WTC11 (cell line): Measurements from ENCODE around the gene COL2A1. TPM values are rescaled to one million over a fixed set of nuclear protein-coding genes. Genes with fewer than 3 reads are reported as not detected.

Experiments
- ATAC-seq: fragments of 200-7000 bp; cut with Tn5 transposase; 2 replicates; pipeline ENCODE4 v1.10.0; 2021; ENCODE audit warnings: mild to moderate bottlenecking, moderate library complexity
- CTCF ChIA-PET: fragments of 300-600 bp; sonication (Branson Sonifier 250); formaldehyde crosslinking; loops from one replicate; lab custom pipeline; 2021; ENCODE audit warnings: antibody characterized with exemption; lab: Charles Lee
- POLR2A ChIA-PET: fragments of 350-600 bp; sonication (Branson Sonifier 250); formaldehyde crosslinking; loops from one replicate; lab custom pipeline; 2021; ENCODE audit warnings: antibody characterized with exemption; lab: Charles Lee
- DNase-seq: peaks from one replicate; pipeline ENCODE4 v3.0.0; 2021; ENCODE audit warnings: low spot score
- H3K27ac Mint-ChIP-seq: 2 replicates; pipeline ENCODE4 v1.8.0; 2021; ENCODE audit warnings: mixed read lengths
- H3K27me3 Mint-ChIP-seq: 2 replicates; pipeline ENCODE4 v1.8.0; 2021; ENCODE audit warnings: low read depth, mild to moderate bottlenecking, moderate library complexity, mixed read lengths
- H3K36me3 Mint-ChIP-seq: 2 replicates; pipeline ENCODE4 v1.8.0; 2021; ENCODE audit warnings: mixed read lengths
- H3K4me1 Mint-ChIP-seq: 2 replicates; pipeline ENCODE4 v1.8.0; 2022; ENCODE audit warnings: mixed read lengths
- H3K4me3 Mint-ChIP-seq: 2 replicates; pipeline ENCODE4 v1.8.0; 2021; ENCODE audit warnings: mild to moderate bottlenecking, moderate library complexity, mixed read lengths
- H3K9me3 Mint-ChIP-seq: 2 replicates; pipeline ENCODE4 v1.8.0; 2021; ENCODE audit warnings: mixed read lengths
- ATF1 ChIP-seq: sonication (generic); formaldehyde crosslinking; IDR thresholded peaks from 2 replicates; pipeline ENCODE4 v1.8.1; 2023; ENCODE audit warnings: mild to moderate bottlenecking, moderate library complexity, missing genetic modification reagents
- CREM ChIP-seq: sonication (generic); formaldehyde crosslinking; IDR thresholded peaks from 2 replicates; pipeline ENCODE4 v1.8.1; 2022; ENCODE audit warnings: mild to moderate bottlenecking, missing genetic modification reagents, moderate library complexity
- ELF4 ChIP-seq: sonication (generic); formaldehyde crosslinking; IDR thresholded peaks from 2 replicates; pipeline ENCODE4 v1.8.1; 2022; ENCODE audit warnings: low read depth, mild to moderate bottlenecking, moderate library complexity, missing genetic modification reagents
- FOXJ3 ChIP-seq: sonication (generic); formaldehyde crosslinking; IDR thresholded peaks from 2 replicates; pipeline ENCODE4 v1.9.0; 2021; ENCODE audit warnings: missing genetic modification reagents, mild to moderate bottlenecking, borderline replicate concordance
- IRF2 ChIP-seq: sonication (generic); formaldehyde crosslinking; IDR thresholded peaks from 2 replicates; pipeline ENCODE4 v1.8.0; 2022; ENCODE audit warnings: low read depth, missing genetic modification reagents, borderline replicate concordance
- KAT7 ChIP-seq: sonication (generic); formaldehyde crosslinking; IDR thresholded peaks from 2 replicates; pipeline ENCODE4 v1.8.1; 2023; ENCODE audit warnings: missing genetic modification reagents, mild to moderate bottlenecking, borderline replicate concordance
- NFYB ChIP-seq: sonication (generic); formaldehyde crosslinking; conservative IDR thresholded peaks from 2 replicates; pipeline ENCODE4 v1.8.0; 2022; ENCODE audit warnings: low read depth, missing genetic modification reagents
- RORB ChIP-seq: fragments of 250-450 bp; sonication (Bioruptor Pico); IDR thresholded peaks from 2 replicates; pipeline ENCODE4 v1.9.0; 2021; ENCODE audit warnings: mild to moderate bottlenecking
- TEAD1 ChIP-seq: sonication (generic); formaldehyde crosslinking; IDR thresholded peaks from 2 replicates; pipeline ENCODE4 v1.8.0; 2022; ENCODE audit warnings: mild to moderate bottlenecking, missing genetic modification reagents
- ZBTB21 ChIP-seq: sonication (generic); formaldehyde crosslinking; IDR thresholded peaks from 2 replicates; pipeline ENCODE4 v1.8.1; 2023; ENCODE audit warnings: mild to moderate bottlenecking, missing genetic modification reagents, borderline replicate concordance
- ZNF138 ChIP-seq: sonication (generic); formaldehyde crosslinking; conservative IDR thresholded peaks from 2 replicates; pipeline ENCODE4 v1.8.1; 2022; ENCODE audit warnings: mild to moderate bottlenecking, moderate library complexity, missing genetic modification reagents
- ZNF232 ChIP-seq: sonication (generic); formaldehyde crosslinking; IDR thresholded peaks from 2 replicates; pipeline ENCODE4 v1.8.0; 2022; ENCODE audit warnings: mild to moderate bottlenecking, missing genetic modification reagents
- ZNF396 ChIP-seq: fragments of 250-450 bp; sonication (Bioruptor Pico); IDR thresholded peaks from 2 replicates; pipeline ENCODE4 v1.8.0; 2021; ENCODE audit warnings: mild to moderate bottlenecking, moderate library complexity, borderline replicate concordance
- total RNA-seq: library from RNA; stranded (reverse); gene quantifications from 3 replicates; pipeline ENCODE4 v1.2.3, GENCODE V29; 2021
- TF ChIP-seq, protein P1 (sequence below): sonication (generic); formaldehyde crosslinking; IDR thresholded peaks from 2 replicates; pipeline ENCODE4 v1.8.1; 2022; ENCODE audit warnings: missing genetic modification reagents, borderline replicate concordance
- TF ChIP-seq, protein P2 (sequence below): fragments of 250-450 bp; sonication (Bioruptor Pico); IDR thresholded peaks from 2 replicates; pipeline ENCODE4 v1.9.0; 2021; ENCODE audit warnings: mild to moderate bottlenecking
- TF ChIP-seq, protein P3 (sequence below): sonication (generic); formaldehyde crosslinking; conservative IDR thresholded peaks from 2 replicates; pipeline ENCODE4 v1.8.1; 2023; ENCODE audit warnings: mild to moderate bottlenecking, low read depth, missing genetic modification reagents, moderate library complexity
- TF ChIP-seq, protein P4 (sequence below): sonication (generic); formaldehyde crosslinking; IDR thresholded peaks from 2 replicates; pipeline ENCODE4 v1.8.0; 2022; ENCODE audit warnings: mild to moderate bottlenecking, missing genetic modification reagents
- TF ChIP-seq, protein P5 (sequence below): sonication (generic); formaldehyde crosslinking; IDR thresholded peaks from 2 replicates; pipeline ENCODE4 v1.8.0; 2022; ENCODE audit warnings: mild to moderate bottlenecking, missing genetic modification reagents
- TF ChIP-seq, protein P6 (sequence below): sonication (generic); formaldehyde crosslinking; IDR thresholded peaks from 2 replicates; pipeline ENCODE4 v1.8.1; 2023; ENCODE audit warnings: mild to moderate bottlenecking, missing genetic modification reagents, borderline replicate concordance

The COL2A1 gene
- total RNA-seq, 1 experiment from 2014 or later, result 20.9 TPM

DNA sequence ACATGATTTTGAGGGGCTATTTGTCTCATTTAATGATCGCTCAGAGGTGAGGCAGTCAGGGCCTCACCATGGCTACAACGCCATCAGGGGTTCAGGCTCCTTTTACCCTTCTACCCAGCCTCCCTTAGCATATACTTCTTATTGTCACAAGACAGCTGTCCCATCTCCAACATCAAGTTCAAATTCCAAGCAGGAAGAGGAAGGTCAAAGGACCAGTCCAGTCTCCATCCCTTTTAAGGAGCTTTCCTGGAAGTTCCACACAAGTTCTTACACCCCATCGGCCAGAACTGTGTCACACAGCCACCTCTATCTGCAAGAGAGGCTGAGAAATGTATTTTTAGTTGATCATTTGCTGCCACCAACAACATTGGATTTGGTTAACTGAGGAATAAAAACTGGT lies 49.2 kb downstream of the COL2A1 start:
- H3K4me3 Mint-ChIP-seq, result no peak overlapping the region
- TF ChIP-seq, protein P1, sequence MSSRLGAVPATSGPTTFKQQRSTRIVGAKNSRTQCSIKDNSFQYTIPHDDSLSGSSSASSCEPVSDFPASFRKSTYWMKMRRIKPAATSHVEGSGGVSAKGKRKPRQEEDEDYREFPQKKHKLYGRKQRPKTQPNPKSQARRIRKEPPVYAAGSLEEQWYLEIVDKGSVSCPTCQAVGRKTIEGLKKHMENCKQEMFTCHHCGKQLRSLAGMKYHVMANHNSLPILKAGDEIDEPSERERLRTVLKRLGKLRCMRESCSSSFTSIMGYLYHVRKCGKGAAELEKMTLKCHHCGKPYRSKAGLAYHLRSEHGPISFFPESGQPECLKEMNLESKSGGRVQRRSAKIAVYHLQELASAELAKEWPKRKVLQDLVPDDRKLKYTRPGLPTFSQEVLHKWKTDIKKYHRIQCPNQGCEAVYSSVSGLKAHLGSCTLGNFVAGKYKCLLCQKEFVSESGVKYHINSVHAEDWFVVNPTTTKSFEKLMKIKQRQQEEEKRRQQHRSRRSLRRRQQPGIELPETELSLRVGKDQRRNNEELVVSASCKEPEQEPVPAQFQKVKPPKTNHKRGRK (CRISPR knock-in tag), result no peak
- TF ChIP-seq NFYB (CRISPR knock-in tag) (no peak), RORB (CRISPR knock-in tag) (no peak), ZNF232 (CRISPR knock-in tag) (no peak), KAT7 (CRISPR knock-in tag) (no peak), ZNF138 (no peak), ZBTB21 (CRISPR knock-in tag) (no peak), ATF1 (CRISPR knock-in tag) (no peak), ELF4 (CRISPR knock-in tag) (no peak)
- TF ChIP-seq, protein P2, sequence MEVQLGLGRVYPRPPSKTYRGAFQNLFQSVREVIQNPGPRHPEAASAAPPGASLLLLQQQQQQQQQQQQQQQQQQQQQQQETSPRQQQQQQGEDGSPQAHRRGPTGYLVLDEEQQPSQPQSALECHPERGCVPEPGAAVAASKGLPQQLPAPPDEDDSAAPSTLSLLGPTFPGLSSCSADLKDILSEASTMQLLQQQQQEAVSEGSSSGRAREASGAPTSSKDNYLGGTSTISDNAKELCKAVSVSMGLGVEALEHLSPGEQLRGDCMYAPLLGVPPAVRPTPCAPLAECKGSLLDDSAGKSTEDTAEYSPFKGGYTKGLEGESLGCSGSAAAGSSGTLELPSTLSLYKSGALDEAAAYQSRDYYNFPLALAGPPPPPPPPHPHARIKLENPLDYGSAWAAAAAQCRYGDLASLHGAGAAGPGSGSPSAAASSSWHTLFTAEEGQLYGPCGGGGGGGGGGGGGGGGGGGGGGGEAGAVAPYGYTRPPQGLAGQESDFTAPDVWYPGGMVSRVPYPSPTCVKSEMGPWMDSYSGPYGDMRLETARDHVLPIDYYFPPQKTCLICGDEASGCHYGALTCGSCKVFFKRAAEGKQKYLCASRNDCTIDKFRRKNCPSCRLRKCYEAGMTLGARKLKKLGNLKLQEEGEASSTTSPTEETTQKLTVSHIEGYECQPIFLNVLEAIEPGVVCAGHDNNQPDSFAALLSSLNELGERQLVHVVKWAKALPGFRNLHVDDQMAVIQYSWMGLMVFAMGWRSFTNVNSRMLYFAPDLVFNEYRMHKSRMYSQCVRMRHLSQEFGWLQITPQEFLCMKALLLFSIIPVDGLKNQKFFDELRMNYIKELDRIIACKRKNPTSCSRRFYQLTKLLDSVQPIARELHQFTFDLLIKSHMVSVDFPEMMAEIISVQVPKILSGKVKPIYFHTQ (CRISPR knock-in tag), result no peak
- TF ChIP-seq, protein P3, sequence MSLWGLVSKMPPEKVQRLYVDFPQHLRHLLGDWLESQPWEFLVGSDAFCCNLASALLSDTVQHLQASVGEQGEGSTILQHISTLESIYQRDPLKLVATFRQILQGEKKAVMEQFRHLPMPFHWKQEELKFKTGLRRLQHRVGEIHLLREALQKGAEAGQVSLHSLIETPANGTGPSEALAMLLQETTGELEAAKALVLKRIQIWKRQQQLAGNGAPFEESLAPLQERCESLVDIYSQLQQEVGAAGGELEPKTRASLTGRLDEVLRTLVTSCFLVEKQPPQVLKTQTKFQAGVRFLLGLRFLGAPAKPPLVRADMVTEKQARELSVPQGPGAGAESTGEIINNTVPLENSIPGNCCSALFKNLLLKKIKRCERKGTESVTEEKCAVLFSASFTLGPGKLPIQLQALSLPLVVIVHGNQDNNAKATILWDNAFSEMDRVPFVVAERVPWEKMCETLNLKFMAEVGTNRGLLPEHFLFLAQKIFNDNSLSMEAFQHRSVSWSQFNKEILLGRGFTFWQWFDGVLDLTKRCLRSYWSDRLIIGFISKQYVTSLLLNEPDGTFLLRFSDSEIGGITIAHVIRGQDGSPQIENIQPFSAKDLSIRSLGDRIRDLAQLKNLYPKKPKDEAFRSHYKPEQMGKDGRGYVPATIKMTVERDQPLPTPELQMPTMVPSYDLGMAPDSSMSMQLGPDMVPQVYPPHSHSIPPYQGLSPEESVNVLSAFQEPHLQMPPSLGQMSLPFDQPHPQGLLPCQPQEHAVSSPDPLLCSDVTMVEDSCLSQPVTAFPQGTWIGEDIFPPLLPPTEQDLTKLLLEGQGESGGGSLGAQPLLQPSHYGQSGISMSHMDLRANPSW (CRISPR knock-in tag), result no peak
- TF ChIP-seq, protein P4, sequence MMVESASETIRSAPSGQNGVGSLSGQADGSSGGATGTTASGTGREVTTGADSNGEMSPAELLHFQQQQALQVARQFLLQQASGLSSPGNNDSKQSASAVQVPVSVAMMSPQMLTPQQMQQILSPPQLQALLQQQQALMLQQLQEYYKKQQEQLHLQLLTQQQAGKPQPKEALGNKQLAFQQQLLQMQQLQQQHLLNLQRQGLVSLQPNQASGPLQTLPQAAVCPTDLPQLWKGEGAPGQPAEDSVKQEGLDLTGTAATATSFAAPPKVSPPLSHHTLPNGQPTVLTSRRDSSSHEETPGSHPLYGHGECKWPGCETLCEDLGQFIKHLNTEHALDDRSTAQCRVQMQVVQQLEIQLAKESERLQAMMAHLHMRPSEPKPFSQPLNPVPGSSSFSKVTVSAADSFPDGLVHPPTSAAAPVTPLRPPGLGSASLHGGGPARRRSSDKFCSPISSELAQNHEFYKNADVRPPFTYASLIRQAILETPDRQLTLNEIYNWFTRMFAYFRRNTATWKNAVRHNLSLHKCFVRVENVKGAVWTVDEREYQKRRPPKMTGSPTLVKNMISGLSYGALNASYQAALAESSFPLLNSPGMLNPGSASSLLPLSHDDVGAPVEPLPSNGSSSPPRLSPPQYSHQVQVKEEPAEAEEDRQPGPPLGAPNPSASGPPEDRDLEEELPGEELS (CRISPR knock-in tag), result no peak
- TF ChIP-seq, all 79 proteins: peak for 0
- Mint-ChIP-seq H3K36me3 (peaks cover 34% of the 10 kb centered on the region), H3K9me3 (peaks cover 30% of the 10 kb centered on the region), H3K4me1 (peaks cover 9% of the 10 kb centered on the region), H3K27ac (no peak overlapping the region), H3K27me3 (peaks cover 24% of the 10 kb centered on the region)
- DNase-seq, result no peak
- no peak for ATAC-seq
- CTCF ChIA-PET, result interaction anchor here (0.5 to 3.4 kb wide), 4 partner anchors 8 to 50 kb away, joined by 3 to 12 read pairs (median 6); partner anchors contain the start of genes TMEM106C and VDR
- POLR2A ChIA-PET, result no interaction called here

DNA sequence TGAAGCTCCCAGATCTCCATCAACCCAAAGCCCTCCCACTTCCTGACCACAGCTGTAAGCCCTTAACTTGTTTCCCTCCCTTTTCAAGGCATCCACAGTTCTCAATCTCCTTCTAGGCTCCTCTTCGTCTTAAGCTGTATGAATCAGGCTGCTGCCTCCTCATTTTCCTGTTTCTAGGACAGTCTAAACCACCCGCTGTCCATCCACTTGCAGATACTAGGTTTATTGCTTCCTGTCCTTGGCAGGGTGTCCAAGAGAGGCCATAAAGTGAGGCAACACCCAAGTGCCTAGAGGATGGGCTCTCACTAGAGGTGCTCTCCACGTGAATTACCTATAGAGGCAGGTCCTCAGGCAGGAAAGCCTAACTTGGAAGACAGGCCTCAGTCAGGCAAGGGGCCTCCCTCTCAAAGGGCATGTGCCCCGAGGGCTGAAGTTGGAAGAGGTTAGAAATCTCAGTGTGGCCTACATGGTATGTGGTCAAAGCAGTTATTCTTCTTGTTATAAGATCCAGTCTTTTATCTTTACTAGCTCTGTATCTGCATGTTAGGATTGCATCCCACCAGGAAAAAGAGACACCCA lies 49.7 kb downstream of the COL2A1 start:
- ATAC-seq (no peak), DNase-seq (no peak)
- no peak for TF ChIP-seq IRF2 (CRISPR knock-in tag)
- no peak for TF ChIP-seq ZNF396
- TF ChIP-seq FOXJ3 (CRISPR knock-in tag), result no peak
- TF ChIP-seq, protein P5, sequence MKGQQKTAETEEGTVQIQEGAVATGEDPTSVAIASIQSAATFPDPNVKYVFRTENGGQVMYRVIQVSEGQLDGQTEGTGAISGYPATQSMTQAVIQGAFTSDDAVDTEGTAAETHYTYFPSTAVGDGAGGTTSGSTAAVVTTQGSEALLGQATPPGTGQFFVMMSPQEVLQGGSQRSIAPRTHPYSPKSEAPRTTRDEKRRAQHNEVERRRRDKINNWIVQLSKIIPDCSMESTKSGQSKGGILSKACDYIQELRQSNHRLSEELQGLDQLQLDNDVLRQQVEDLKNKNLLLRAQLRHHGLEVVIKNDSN (CRISPR knock-in tag), result no peak
- TF ChIP-seq, protein P6, sequence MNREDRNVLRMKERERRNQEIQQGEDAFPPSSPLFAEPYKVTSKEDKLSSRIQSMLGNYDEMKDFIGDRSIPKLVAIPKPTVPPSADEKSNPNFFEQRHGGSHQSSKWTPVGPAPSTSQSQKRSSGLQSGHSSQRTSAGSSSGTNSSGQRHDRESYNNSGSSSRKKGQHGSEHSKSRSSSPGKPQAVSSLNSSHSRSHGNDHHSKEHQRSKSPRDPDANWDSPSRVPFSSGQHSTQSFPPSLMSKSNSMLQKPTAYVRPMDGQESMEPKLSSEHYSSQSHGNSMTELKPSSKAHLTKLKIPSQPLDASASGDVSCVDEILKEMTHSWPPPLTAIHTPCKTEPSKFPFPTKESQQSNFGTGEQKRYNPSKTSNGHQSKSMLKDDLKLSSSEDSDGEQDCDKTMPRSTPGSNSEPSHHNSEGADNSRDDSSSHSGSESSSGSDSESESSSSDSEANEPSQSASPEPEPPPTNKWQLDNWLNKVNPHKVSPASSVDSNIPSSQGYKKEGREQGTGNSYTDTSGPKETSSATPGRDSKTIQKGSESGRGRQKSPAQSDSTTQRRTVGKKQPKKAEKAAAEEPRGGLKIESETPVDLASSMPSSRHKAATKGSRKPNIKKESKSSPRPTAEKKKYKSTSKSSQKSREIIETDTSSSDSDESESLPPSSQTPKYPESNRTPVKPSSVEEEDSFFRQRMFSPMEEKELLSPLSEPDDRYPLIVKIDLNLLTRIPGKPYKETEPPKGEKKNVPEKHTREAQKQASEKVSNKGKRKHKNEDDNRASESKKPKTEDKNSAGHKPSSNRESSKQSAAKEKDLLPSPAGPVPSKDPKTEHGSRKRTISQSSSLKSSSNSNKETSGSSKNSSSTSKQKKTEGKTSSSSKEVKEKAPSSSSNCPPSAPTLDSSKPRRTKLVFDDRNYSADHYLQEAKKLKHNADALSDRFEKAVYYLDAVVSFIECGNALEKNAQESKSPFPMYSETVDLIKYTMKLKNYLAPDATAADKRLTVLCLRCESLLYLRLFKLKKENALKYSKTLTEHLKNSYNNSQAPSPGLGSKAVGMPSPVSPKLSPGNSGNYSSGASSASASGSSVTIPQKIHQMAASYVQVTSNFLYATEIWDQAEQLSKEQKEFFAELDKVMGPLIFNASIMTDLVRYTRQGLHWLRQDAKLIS (CRISPR knock-in tag), result no peak
- TF ChIP-seq CREM, result no peak
- TF ChIP-seq TEAD1, result no peak
- no peak overlapping the region for H3K27ac Mint-ChIP-seq
- CTCF ChIA-PET, result interaction anchor here (1.0 to 3.4 kb wide), 3 partner anchors 9 to 50 kb away, joined by 3 to 12 read pairs (median 9); partner anchors contain the start of genes TMEM106C and VDR
- H3K4me3 Mint-ChIP-seq, result no peak overlapping the region
- POLR2A ChIA-PET, result no interaction called here
- H3K36me3 Mint-ChIP-seq, result peaks cover 29% of the 10 kb centered on the region
- H3K27me3 Mint-ChIP-seq, result peaks cover 24% of the 10 kb centered on the region
- H3K9me3 Mint-ChIP-seq, result peaks cover 25% of the 10 kb centered on the region
- peaks cover 7% of the 10 kb centered on the region for H3K4me1 Mint-ChIP-seq
